SK-N-SH (cell line): Measurements from ENCODE around the gene DNAH9.

Experiments
- CTCF ChIP-seq: fragments of 200-600 bp; sonication (generic); IDR thresholded peaks from 2 replicates; pipeline ENCODE4 v1.6.1; 2017; ENCODE audit warnings: antibody characterized with exemption, mild to moderate bottlenecking, moderate library complexity
- FOSL2 ChIP-seq: IDR thresholded peaks from 2 replicates; pipeline ENCODE4 v1.4.0; 2012; ENCODE audit warnings: low read depth, mild to moderate bottlenecking, moderate library complexity, borderline replicate concordance
- REST ChIP-seq: IDR thresholded peaks from 2 replicates; pipeline ENCODE4 v1.6.1; 2012; ENCODE audit warnings: mild to moderate bottlenecking, low read depth, low read length, moderate library complexity
- TAF1 ChIP-seq: IDR thresholded peaks from 2 replicates; pipeline ENCODE4 v1.6.1; 2012; ENCODE audit warnings: low read depth, mild to moderate bottlenecking, low read length, moderate library complexity, borderline replicate concordance

DNA sequence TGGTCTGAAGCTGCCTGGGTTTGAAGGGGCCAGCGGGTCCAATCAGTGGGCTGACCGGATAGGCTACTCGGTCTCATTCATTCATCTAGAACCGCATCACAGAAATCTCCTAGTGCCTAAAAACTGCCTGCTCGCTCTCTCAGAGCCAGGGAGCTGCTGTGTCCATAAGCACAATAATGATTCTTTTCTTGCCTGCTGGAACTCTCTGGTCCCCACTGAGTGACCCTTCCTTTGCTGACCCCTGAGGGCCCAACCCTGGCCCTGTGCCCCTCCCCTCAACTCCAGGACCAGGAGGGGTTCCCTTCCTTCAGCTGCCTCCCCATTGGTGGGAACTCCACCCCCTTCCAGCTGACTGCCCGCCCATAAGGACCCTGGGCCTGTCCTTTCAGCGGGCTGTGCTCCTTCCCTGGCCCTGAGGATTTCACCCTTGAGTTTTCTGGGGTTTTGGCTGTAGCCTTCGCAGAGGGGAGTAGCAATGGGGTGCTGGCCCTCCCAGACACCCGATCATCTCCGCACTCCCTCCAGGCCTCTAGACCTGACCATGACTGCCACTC is 39.5 kb upstream of the DNAH9 start:
- TF ChIP-seq REST = no peak
- no peak for TF ChIP-seq TAF1
- no peak for TF ChIP-seq CTCF
- no peak for TF ChIP-seq FOSL2
